HepG2 (cell line): ENCODE data around the gene MSI2. TPM values are rescaled to one million over a fixed set of nuclear protein-coding genes. Genes with fewer than 3 reads are reported as not detected.

Experiments
- CCAR2 ChIP-seq: fragments of 200-400 bp; formaldehyde crosslinking; optimal IDR thresholded peaks from 2 replicates; pipeline ENCODE3; 2018; ENCODE audit warnings: low read depth, mild to moderate bottlenecking, low read length, moderate library complexity
- JUNB ChIP-seq: sonication (generic); formaldehyde crosslinking; IDR thresholded peaks from 2 replicates; pipeline ENCODE4 v1.8.0; 2022; ENCODE audit warnings: missing genetic modification reagents, mild to moderate bottlenecking, borderline replicate concordance
- MEIS1 ChIP-seq: sonication (generic); formaldehyde crosslinking; IDR thresholded peaks from 2 replicates; pipeline ENCODE4 v1.9.0; 2021; ENCODE audit warnings: mild to moderate bottlenecking, missing genetic modification reagents, moderate library complexity, borderline replicate concordance
- PAWR ChIP-seq: sonication (generic); formaldehyde crosslinking; IDR thresholded peaks from 2 replicates; pipeline ENCODE4 v1.4.0; 2020; ENCODE audit warnings: missing genetic modification reagents, mild to moderate bottlenecking, borderline replicate concordance
- POLR2AphosphoS2 ChIP-seq: IDR thresholded peaks from 2 replicates; pipeline ENCODE4 v1.6.1; 2011; ENCODE audit warnings: low read depth, low read length, improper control_type of control experiment
- ZNF331 ChIP-seq: sonication (generic); formaldehyde crosslinking; IDR thresholded peaks from 2 replicates; pipeline ENCODE4 v1.4.0; 2020; ENCODE audit warnings: missing genetic modification reagents
- ZNF468 ChIP-seq: sonication (generic); formaldehyde crosslinking; IDR thresholded peaks from 2 replicates; pipeline ENCODE4 v1.8.0; 2022; ENCODE audit warnings: mild to moderate bottlenecking, moderate library complexity, missing genetic modification reagents
- ZNF496 ChIP-seq: sonication (generic); formaldehyde crosslinking; IDR thresholded peaks from 2 replicates; pipeline ENCODE4 v1.8.1; 2023; ENCODE audit warnings: mild to moderate bottlenecking, moderate library complexity, missing genetic modification reagents; ENCODE audit not compliant: insufficient replicate concordance
- ZNF501 ChIP-seq: sonication (generic); formaldehyde crosslinking; IDR thresholded peaks from 2 replicates; pipeline ENCODE4 v1.5.1; 2020; ENCODE audit warnings: mild to moderate bottlenecking, moderate library complexity, missing genetic modification reagents
- ZNF556 ChIP-seq: sonication (generic); formaldehyde crosslinking; IDR thresholded peaks from 2 replicates; pipeline ENCODE4 v1.4.0; 2020; ENCODE audit warnings: mild to moderate bottlenecking, missing genetic modification reagents, borderline replicate concordance
- ZNF607 ChIP-seq: sonication (generic); formaldehyde crosslinking; IDR thresholded peaks from 2 replicates; pipeline ENCODE4 v1.5.1; 2020; ENCODE audit warnings: missing genetic modification reagents, mild to moderate bottlenecking, borderline replicate concordance
- polyA plus RNA-seq, 8 experiments: library from polyadenylated mRNA; depleted of rRNA in 3 of 8; stranded (reverse) in 7 of 8; unstranded in 1 of 8; fragments of >200 nt; fragmentation: Illumina TruSeq in 4 of 8; extraction: Trizol in 4 of 8; gene quantifications; 2 replicates each; pipeline versions ENCODE4 v1.2.1 to v1.2.3, GENCODE V29; 2011 to 2016; ENCODE audit warnings: low read depth in 4 of 8, missing spikeins in 1 of 8, mixed read lengths in 1 of 8; ENCODE audit not compliant: insufficient read depth in 1 of 8
- total RNA-seq, 5 experiments: library from RNA; depleted of rRNA; stranded (reverse); fragments of >200 nt; fragmentation: Illumina TruSeq; extraction: Trizol; gene quantifications; 2 replicates each; pipeline ENCODE4 v1.2.3, GENCODE V29; 2016; ENCODE audit warnings: low read depth in 1 of 5
- TF ChIP-seq, protein P1 (sequence below): sonication (generic); formaldehyde crosslinking; IDR thresholded peaks from 2 replicates; pipeline ENCODE4 v1.5.1; 2020; ENCODE audit warnings: mild to moderate bottlenecking, missing genetic modification reagents, moderate library complexity

MSI2 gene
- total and polyA plus RNA-seq, 2 of the 13 experiments (the other 11 are each of a cell fraction or from before 2014, with no cell fraction given) = 77.5 to 78.4 TPM

GRCh38 chr17:57366177-57366557 lies 109.8 kb downstream of the MSI2 start (continued):
- TF ChIP-seq ZNF556 (CRISPR knock-in tag) (no peak), CCAR2 (no peak), ZNF468 (CRISPR knock-in tag) (no peak), ZNF501 (CRISPR knock-in tag) (peak; percentile 35; the same call in 1 of the 2 replicates), ZNF496 (CRISPR knock-in tag) (no peak), ZNF331 (CRISPR knock-in tag) (no peak), JUNB (CRISPR knock-in tag) (no peak), PAWR (CRISPR knock-in tag) (no peak), ZNF607 (CRISPR knock-in tag) (no peak), POLR2AphosphoS2 (no peak), MEIS1 (no peak)
- TF ChIP-seq, protein P1, sequence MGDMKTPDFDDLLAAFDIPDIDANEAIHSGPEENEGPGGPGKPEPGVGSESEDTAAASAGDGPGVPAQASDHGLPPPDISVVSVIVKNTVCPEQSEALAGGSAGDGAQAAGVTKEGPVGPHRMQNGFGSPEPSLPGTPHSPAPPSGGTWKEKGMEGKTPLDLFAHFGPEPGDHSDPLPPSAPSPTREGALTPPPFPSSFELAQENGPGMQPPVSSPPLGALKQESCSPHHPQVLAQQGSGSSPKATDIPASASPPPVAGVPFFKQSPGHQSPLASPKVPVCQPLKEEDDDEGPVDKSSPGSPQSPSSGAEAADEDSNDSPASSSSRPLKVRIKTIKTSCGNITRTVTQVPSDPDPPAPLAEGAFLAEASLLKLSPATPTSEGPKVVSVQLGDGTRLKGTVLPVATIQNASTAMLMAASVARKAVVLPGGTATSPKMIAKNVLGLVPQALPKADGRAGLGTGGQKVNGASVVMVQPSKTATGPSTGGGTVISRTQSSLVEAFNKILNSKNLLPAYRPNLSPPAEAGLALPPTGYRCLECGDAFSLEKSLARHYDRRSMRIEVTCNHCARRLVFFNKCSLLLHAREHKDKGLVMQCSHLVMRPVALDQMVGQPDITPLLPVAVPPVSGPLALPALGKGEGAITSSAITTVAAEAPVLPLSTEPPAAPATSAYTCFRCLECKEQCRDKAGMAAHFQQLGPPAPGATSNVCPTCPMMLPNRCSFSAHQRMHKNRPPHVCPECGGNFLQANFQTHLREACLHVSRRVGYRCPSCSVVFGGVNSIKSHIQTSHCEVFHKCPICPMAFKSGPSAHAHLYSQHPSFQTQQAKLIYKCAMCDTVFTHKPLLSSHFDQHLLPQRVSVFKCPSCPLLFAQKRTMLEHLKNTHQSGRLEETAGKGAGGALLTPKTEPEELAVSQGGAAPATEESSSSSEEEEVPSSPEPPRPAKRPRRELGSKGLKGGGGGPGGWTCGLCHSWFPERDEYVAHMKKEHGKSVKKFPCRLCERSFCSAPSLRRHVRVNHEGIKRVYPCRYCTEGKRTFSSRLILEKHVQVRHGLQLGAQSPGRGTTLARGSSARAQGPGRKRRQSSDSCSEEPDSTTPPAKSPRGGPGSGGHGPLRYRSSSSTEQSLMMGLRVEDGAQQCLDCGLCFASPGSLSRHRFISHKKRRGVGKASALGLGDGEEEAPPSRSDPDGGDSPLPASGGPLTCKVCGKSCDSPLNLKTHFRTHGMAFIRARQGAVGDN (CRISPR knock-in tag) = peak; percentile 24; the same call in 1 of the 2 replicates
